GM18519 (cell line): ENCODE results near the gene NCR3LG1.
"Not testable (repeated sequence)": the region's sequence is repeated elsewhere in the genome, so short reads cannot be mapped to it uniquely, and the experiment has no call there.

Source experiments
- ATAC-seq: cut with Tn5 transposase; IDR thresholded peaks from one replicate; pipeline ENCODE4 v1.9.1; 2021; ENCODE audit warnings: mild to moderate bottlenecking, moderate library complexity; ENCODE audit not compliant: unreplicated experiment, low FRiP score

Gene NCR3LG1

GRCh38 chr11:17408026-17408425 is 56.4 kb downstream of the NCR3LG1 start:
- ATAC-seq, result no peak

- no peak for ATAC-seq
Measured at GRCh38 chr11:17408641-17409040, 57.0 kb downstream of the NCR3LG1 start.

GRCh38 chr11:17410606-17411379 is 59.2 kb downstream of the NCR3LG1 start:
- no peak for ATAC-seq

- no peak for ATAC-seq
Measured at GRCh38 chr11:17411418-17411817, 59.8 kb downstream of the NCR3LG1 start.

- ATAC-seq, result no peak
Measured at GRCh38 chr11:17412488-17413180, 61.0 kb downstream of the NCR3LG1 start.

- no peak for ATAC-seq
Measured at GRCh38 chr11:17413414-17414316, 62.1 kb downstream of the NCR3LG1 start.

- no peak for ATAC-seq
Measured at GRCh38 chr11:17414317-17414737, 62.7 kb downstream of the NCR3LG1 start.

- no peak for ATAC-seq
Measured at GRCh38 chr11:17414992-17415391, 63.4 kb downstream of the NCR3LG1 start.

GRCh38 chr11:17415523-17416104 is 64.0 kb downstream of the NCR3LG1 start:
- ATAC-seq, result no peak

GRCh38 chr11:17416492-17416891 is 64.9 kb downstream of the NCR3LG1 start:
- no peak for ATAC-seq

GRCh38 chr11:17418444-17419081 is 67.0 kb downstream of the NCR3LG1 start:
- no peak for ATAC-seq

GRCh38 chr11:17421781-17422180 is 70.2 kb downstream of the NCR3LG1 start:
- ATAC-seq, result no peak

- ATAC-seq, result no peak
Measured at GRCh38 chr11:17423533-17424310, 72.1 kb downstream of the NCR3LG1 start.

GRCh38 chr11:17426233-17426632 is 74.6 kb downstream of the NCR3LG1 start:
- ATAC-seq, result not testable (repeated sequence)
